Transverse colon (tissue), 4 donors: ENCODE data around the gene SLC24A3. TPM values are rescaled to one million over a fixed set of nuclear protein-coding genes. Genes with fewer than 3 reads are reported as not detected.

Experiments used
- DNase-seq: peaks from one replicate; pipeline ENCODE4 v3.0.0-alpha.2; 2019
- H3K27ac ChIP-seq, 4 donors: fragments of 200-600 bp; sonication (generic); 2 replicates each; pipeline ENCODE4 v1.5.1; 2016 to 2018; ENCODE audit warnings: inconsistent platforms in 4 of 4
- H3K27me3 ChIP-seq: fragments of 200-600 bp; sonication (generic); 2 replicates; pipeline ENCODE4 v1.5.1; 2017; ENCODE audit warnings: inconsistent platforms
- H3K36me3 ChIP-seq, 4 donors: fragments of 200-600 bp; sonication (generic); 2 replicates each; pipeline ENCODE4 v1.5.1; 2017 to 2019; ENCODE audit warnings: inconsistent platforms in 4 of 4
- H3K4me1 ChIP-seq, 4 donors: fragments of 200-600 bp; sonication (generic); 2 replicates each; pipeline ENCODE4 v1.5.1; 2017 to 2020; ENCODE audit warnings: inconsistent platforms in 4 of 4
- H3K4me3 ChIP-seq, 4 donors: fragments of 200-600 bp; sonication (generic); 1 replicate in 1 of 4; 2 replicates in 3 of 4; pipeline versions ENCODE4 v1.5.1 to v1.6.1; 2017 to 2019; ENCODE audit warnings: inconsistent platforms in 4 of 4
- H3K9me3 ChIP-seq, 2 donors: fragments of 200-600 bp; sonication (generic); 2 replicates each; pipeline ENCODE4 v1.5.1; 2017 to 2019; ENCODE audit warnings: inconsistent platforms in 2 of 2
- EP300 ChIP-seq: sonication (generic); formaldehyde crosslinking; IDR thresholded peaks from one replicate; pipeline ENCODE4 v1.6.1; 2017; ENCODE audit warnings: antibody characterized with exemption, low read depth
- POLR2A ChIP-seq: fragments of 450-650 bp; IDR thresholded peaks from one replicate; pipeline ENCODE4 v1.6.1; 2016; ENCODE audit warnings: antibody characterized with exemption, mild to moderate bottlenecking, moderate library complexity
- POLR2AphosphoS5 ChIP-seq, 3 donors: sonication (generic); formaldehyde crosslinking; IDR thresholded peaks; one replicate each; pipeline ENCODE4 v1.6.1; 2016; ENCODE audit warnings: antibody characterized with exemption in 3 of 3
- WGBS, 2 donors: methylation state at CpG; one replicate each; pipeline ENCODE4 v1.1.5; 2018; ENCODE audit warnings: low coverage in 1 of 2; 5-methylcytosine and 5-hydroxymethylcytosine counted together
- in situ Hi-C, 4 donors: fragments of 200-750 bp; cut with MboI; loops; one replicate each; pipeline versions ENCODE4 v1.15.0 to v1.15.1; 2017; ENCODE audit warnings: low sequenced_read_pairs in 3 of 4, low pct_ligation_motif_present in 1 of 4, low pct_unique_long_range_greater_than_20kb in 1 of 4
- intact Hi-C: fragments of 100-400 bp; cut with DNase I; formaldehyde crosslinking; loops from one replicate; pipeline ENCODE4 v1.15.1; 2023; ENCODE audit warnings: low total_unique reads
- total RNA-seq, 4 donors: library from RNA; depleted of rRNA; stranded (reverse); fragments of >200 nt; gene quantifications; one replicate each; pipeline ENCODE4 v1.1.0, GENCODE V29; 2016
- TF ChIP-seq, protein P1 (sequence below), 5 experiments: fragments of 200-600 bp in 3 of 5; fragments of 450-650 bp in 2 of 5; sonication (generic) in 3 of 5; IDR thresholded peaks; 1 replicate in 2 of 5; 2 replicates in 3 of 5; pipeline ENCODE4 v1.5.1; 2016 to 2017; ENCODE audit warnings: antibody characterized with exemption in 5 of 5, inconsistent platforms in 3 of 5, mild to moderate bottlenecking in 2 of 5, moderate library complexity in 1 of 5

SLC24A3 gene
- total RNA-seq, 4 donors from 2014 or later: 4.4 to 6.7 (median 4.6) TPM

GRCh38 chr20:19483309-19483708 is 270.9 kb downstream of the SLC24A3 start:
- intact Hi-C loops: no loop called here
- Histone ChIP-seq H3K4me1 (no peaks in the 10 kb centered on the region), H3K27me3 (no peaks in the 10 kb centered on the region), H3K9me3 (no peaks in the 10 kb centered on the region), H3K4me3 (no peak overlapping the region), H3K36me3 (no peaks in the 10 kb centered on the region), H3K27ac (no peak overlapping the region)
- DNase-seq: no peak
- TF ChIP-seq POLR2AphosphoS5 (IDR thresholded peaks at IDR 0.05) (no peak), POLR2A (no peak), EP300 (no peak)
- TF ChIP-seq, protein P1, sequence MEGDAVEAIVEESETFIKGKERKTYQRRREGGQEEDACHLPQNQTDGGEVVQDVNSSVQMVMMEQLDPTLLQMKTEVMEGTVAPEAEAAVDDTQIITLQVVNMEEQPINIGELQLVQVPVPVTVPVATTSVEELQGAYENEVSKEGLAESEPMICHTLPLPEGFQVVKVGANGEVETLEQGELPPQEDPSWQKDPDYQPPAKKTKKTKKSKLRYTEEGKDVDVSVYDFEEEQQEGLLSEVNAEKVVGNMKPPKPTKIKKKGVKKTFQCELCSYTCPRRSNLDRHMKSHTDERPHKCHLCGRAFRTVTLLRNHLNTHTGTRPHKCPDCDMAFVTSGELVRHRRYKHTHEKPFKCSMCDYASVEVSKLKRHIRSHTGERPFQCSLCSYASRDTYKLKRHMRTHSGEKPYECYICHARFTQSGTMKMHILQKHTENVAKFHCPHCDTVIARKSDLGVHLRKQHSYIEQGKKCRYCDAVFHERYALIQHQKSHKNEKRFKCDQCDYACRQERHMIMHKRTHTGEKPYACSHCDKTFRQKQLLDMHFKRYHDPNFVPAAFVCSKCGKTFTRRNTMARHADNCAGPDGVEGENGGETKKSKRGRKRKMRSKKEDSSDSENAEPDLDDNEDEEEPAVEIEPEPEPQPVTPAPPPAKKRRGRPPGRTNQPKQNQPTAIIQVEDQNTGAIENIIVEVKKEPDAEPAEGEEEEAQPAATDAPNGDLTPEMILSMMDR (IDR thresholded peaks at IDR 0.05): no peak
- in situ Hi-C loops: no loop called here

DNA sequence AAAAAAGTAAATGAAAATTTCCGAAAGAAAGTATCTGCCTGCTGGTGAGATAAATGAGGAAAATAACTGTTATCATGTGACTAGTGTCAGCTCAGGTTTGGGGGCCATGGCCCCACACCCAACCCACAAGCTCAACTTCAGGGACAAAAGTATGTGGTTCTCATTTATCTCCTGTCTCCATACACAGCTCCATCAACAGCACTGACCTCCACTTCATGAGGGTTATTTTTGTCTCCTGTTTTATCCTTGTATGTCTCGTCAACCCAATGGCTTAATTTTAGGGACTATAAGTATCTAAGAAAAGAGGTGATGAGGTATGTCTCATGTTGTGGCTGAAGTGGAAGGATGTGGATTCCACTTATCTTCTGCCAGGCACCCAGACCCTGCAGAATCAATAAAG is 274.0 kb downstream of the SLC24A3 start:
- H3K4me1 ChIP-seq: no peaks in the 10 kb centered on the region
- no peaks in the 10 kb centered on the region for H3K27me3 ChIP-seq
- H3K9me3 ChIP-seq: no peaks in the 10 kb centered on the region
- in situ Hi-C loops (no loop called here), intact Hi-C loops (no loop called here)
- H3K36me3 ChIP-seq: no peaks in the 10 kb centered on the region
- DNase-seq: no peak
- TF ChIP-seq, protein P1 (IDR thresholded peaks at IDR 0.05): no peak
- no peak for TF ChIP-seq POLR2A
- H3K27ac ChIP-seq: no peak overlapping the region
- WGBS, 2 donors: 85 to 92% methylated on average over 2 of the region's 2 CpGs
- H3K4me3 ChIP-seq: no peak overlapping the region

DNA sequence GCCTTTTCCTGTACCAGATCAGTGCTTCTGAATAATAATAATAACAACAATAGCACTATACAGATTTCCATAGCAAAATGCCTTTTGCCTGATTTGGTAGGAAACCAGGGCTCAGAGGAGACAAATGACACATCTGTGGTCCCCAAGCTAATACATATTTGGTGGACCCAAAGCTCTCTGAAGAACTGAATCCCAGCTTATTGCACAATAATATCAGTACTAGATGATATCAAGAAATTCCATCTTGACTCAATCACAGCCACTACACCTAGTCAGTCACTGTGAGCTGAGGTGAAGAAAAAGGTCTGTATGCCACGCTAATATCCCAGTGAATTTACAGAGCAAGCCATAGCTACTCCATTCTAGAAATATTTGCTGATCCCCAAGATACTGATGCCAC is 275.0 kb downstream of the SLC24A3 start:
- in situ Hi-C loops: no loop called here
- 92 to 100% methylated on average over 1 of the region's 1 CpG for WGBS, 2 donors
- TF ChIP-seq POLR2AphosphoS5 (IDR thresholded peaks at IDR 0.05): no peak
- no peak for TF ChIP-seq POLR2A

DNA sequence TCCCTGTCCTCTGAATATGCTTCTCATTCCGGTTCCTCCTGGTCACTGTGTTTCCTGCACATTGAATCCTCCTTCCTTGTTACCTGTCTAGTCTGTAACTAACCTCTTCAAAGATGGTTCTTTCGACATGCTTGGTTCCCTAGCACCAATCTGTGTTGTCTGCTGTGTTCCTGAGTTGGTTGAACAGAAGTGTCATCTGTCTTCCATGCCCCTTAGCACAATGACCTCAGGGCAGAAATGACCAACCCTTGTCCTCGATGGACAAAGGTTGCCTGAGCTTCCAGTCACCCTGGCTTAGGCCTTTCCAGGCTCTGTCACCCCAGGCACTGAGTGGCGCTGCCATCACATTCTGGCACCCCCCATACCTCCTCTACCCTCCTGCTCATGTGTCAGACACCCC is 278.8 kb downstream of the SLC24A3 start:
- no peak for DNase-seq
- no peak overlapping the region for H3K4me3 ChIP-seq
- H3K9me3 ChIP-seq: no peaks in the 10 kb centered on the region
- 85 to 86% methylated on average over 3 to 4 of the region's 4 CpGs for WGBS, 2 donors
- in situ Hi-C loops (no loop called here), intact Hi-C loops (no loop called here)
- no peaks in the 10 kb centered on the region for H3K36me3 ChIP-seq
- H3K27me3 ChIP-seq: no peaks in the 10 kb centered on the region
- no peaks in the 10 kb centered on the region for H3K4me1 ChIP-seq
- TF ChIP-seq, protein P1 (IDR thresholded peaks at IDR 0.05): no peak
- TF ChIP-seq POLR2A (no peak), EP300 (no peak), POLR2AphosphoS5 (IDR thresholded peaks at IDR 0.05) (no peak)
- H3K27ac ChIP-seq: no peak overlapping the region

More for the DNA sequence above, 275.0 kb downstream of the SLC24A3 start:
- Histone ChIP-seq H3K4me1 (no peaks in the 10 kb centered on the region), H3K4me3 (no peak overlapping the region), H3K27ac (no peak overlapping the region), H3K27me3 (no peaks in the 10 kb centered on the region), H3K9me3 (no peaks in the 10 kb centered on the region), H3K36me3 (no peaks in the 10 kb centered on the region)
- intact Hi-C loops: no loop called here
- DNase-seq: no peak

DNA sequence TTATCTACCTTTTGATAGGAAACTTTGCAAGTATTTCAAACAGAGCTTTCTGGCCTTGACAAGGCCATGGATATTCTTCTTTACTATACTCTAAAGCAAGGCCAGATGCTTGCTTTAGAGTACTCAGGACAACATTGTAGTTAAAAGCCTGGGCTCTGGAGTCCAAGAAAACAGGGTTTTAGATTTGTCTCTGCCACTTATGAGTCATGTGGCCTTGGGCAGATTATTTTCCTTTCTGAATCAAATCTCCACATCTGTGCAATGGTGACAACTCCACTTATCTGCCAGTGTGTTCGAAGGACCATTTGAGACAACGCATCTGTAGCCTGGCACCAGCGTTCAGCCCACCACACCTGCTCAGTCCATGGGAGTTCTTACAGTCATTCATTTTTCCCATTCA is 279.7 kb downstream of the SLC24A3 start:
- Histone ChIP-seq H3K36me3 (no peaks in the 10 kb centered on the region), H3K27me3 (no peaks in the 10 kb centered on the region), H3K9me3 (no peaks in the 10 kb centered on the region), H3K27ac (no peak overlapping the region), H3K4me3 (no peak overlapping the region), H3K4me1 (no peaks in the 10 kb centered on the region)
- WGBS, 2 donors: 97% methylated on average over 3 of the region's 3 CpGs; no CpG with 5 or more reads in 1 of the 2 donors
- intact Hi-C loops: no loop called here
- no peak for DNase-seq
- in situ Hi-C loops: no loop called here
- TF ChIP-seq POLR2A (no peak), EP300 (no peak), POLR2AphosphoS5 (IDR thresholded peaks at IDR 0.05) (no peak)
- TF ChIP-seq, protein P1 (IDR thresholded peaks at IDR 0.05): no peak
